Glutamatergic neuron (in vitro differentiated cells): ENCODE results near the gene AK1. TPM values are rescaled to one million over a fixed set of nuclear protein-coding genes. Genes with fewer than 3 reads are reported as not detected.
"Not testable (repeated sequence)": the region's sequence is repeated elsewhere in the genome, so short reads cannot be mapped to it uniquely, and the experiment has no call there.

Source experiments
- DNase-seq: peaks from one replicate; pipeline ENCODE4 v3.0.0; 2022
- H3K27ac Mint-ChIP-seq: one replicate; pipeline ENCODE4 v1.8.0; 2020; ENCODE audit warnings: mild to moderate bottlenecking, mixed read lengths, inconsistent platforms; ENCODE audit not compliant: unreplicated experiment
- H3K27me3 Mint-ChIP-seq: one replicate; pipeline ENCODE4 v1.8.0; 2020; ENCODE audit warnings: mild to moderate bottlenecking, moderate library complexity, mixed read lengths, inconsistent platforms; ENCODE audit not compliant: unreplicated experiment
- H3K36me3 Mint-ChIP-seq: one replicate; pipeline ENCODE4 v1.8.0; 2020; ENCODE audit warnings: mild to moderate bottlenecking, mixed read lengths, inconsistent platforms; ENCODE audit not compliant: unreplicated experiment
- H3K4me1 Mint-ChIP-seq: one replicate; pipeline ENCODE4 v1.8.0; 2020; ENCODE audit warnings: mild to moderate bottlenecking, low read depth, mixed read lengths, inconsistent platforms; ENCODE audit not compliant: unreplicated experiment
- H3K4me3 Mint-ChIP-seq: one replicate; pipeline ENCODE4 v1.8.0; 2020; ENCODE audit warnings: mild to moderate bottlenecking, mixed read lengths, inconsistent platforms; ENCODE audit not compliant: unreplicated experiment
- H3K9me3 Mint-ChIP-seq: one replicate; pipeline ENCODE4 v1.8.0; 2020; ENCODE audit warnings: mild to moderate bottlenecking, moderate library complexity, mixed read lengths, inconsistent platforms; ENCODE audit not compliant: unreplicated experiment
- total RNA-seq: library from RNA; stranded (reverse); fragmentation: NEBNext Ultra II Directional; extraction: Animal tissue kit (Norgen Biotek cat#: 25700); gene quantifications from one replicate; pipeline ENCODE4 v1.2.1, GENCODE V29; 2021; ENCODE audit not compliant: unreplicated experiment
- TF ChIP-seq, protein P1 (sequence below): fragments of 200-600 bp; sonication (generic); IDR thresholded peaks from one replicate; pipeline ENCODE4 v1.5.0; 2021; ENCODE audit not compliant: partially characterized antibody, unreplicated experiment

Gene AK1
- total RNA-seq, 1 donor from 2014 or later = 121 TPM

- TF ChIP-seq, protein P1, sequence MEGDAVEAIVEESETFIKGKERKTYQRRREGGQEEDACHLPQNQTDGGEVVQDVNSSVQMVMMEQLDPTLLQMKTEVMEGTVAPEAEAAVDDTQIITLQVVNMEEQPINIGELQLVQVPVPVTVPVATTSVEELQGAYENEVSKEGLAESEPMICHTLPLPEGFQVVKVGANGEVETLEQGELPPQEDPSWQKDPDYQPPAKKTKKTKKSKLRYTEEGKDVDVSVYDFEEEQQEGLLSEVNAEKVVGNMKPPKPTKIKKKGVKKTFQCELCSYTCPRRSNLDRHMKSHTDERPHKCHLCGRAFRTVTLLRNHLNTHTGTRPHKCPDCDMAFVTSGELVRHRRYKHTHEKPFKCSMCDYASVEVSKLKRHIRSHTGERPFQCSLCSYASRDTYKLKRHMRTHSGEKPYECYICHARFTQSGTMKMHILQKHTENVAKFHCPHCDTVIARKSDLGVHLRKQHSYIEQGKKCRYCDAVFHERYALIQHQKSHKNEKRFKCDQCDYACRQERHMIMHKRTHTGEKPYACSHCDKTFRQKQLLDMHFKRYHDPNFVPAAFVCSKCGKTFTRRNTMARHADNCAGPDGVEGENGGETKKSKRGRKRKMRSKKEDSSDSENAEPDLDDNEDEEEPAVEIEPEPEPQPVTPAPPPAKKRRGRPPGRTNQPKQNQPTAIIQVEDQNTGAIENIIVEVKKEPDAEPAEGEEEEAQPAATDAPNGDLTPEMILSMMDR = no peak
- Mint-ChIP-seq H3K4me3 (no peak overlapping the region), H3K27ac (no peak overlapping the region), H3K27me3 (peaks cover 5% of the 10 kb centered on the region), H3K4me1 (peaks cover 11% of the 10 kb centered on the region), H3K9me3 (no peaks in the 10 kb centered on the region), H3K36me3 (peaks cover 4% of the 10 kb centered on the region)
- DNase-seq = no peak
Observed at GRCh38 chr9:127884427-127884911, 7.0 kb upstream of the AK1 start.

- peaks cover 11% of the 10 kb centered on the region for H3K4me1 Mint-ChIP-seq
- no peak overlapping the region for H3K27ac Mint-ChIP-seq
- peaks cover 4% of the 10 kb centered on the region for H3K36me3 Mint-ChIP-seq
- no peak for DNase-seq
- TF ChIP-seq, protein P1 = no peak
- peaks cover 6% of the 10 kb centered on the region for H3K27me3 Mint-ChIP-seq
- H3K4me3 Mint-ChIP-seq = no peak overlapping the region
- no peaks in the 10 kb centered on the region for H3K9me3 Mint-ChIP-seq
Observed at GRCh38 chr9:127883959-127884358, 6.5 kb upstream of the AK1 start.

DNA sequence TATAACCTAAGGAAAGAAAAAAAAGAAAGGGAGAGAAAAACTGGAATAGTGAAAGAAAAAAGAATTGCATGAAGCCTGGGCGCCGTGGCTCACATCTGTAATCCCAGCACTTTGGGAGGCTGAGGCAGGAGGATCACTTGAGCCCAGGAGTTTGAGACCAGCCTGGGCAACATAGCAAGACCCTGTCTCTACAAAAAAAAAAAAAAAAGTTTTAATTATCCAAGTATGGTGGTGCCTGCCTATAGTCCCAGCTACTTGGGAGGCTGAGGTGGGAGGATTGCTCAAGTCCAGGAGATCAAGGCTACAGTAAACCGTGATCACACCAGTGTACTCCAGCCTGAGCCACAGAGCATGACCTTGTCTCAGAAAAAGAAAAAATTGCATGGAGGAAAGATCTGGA lies 4.2 kb upstream of the AK1 start:
- Mint-ChIP-seq H3K4me1 (peaks cover 11% of the 10 kb centered on the region), H3K27me3 (peaks cover 12% of the 10 kb centered on the region)
- H3K4me3 Mint-ChIP-seq, H3K9me3 Mint-ChIP-seq, H3K36me3 Mint-ChIP-seq, H3K27ac Mint-ChIP-seq, DNase-seq: not testable (repeated sequence)

- no peaks in the 10 kb centered on the region for H3K9me3 Mint-ChIP-seq
Observed at GRCh38 chr9:127880143-127880542, 2.7 kb upstream of the AK1 start.

GRCh38 chr9:127878652-127879390 lies 1.3 kb upstream of the AK1 start:
- H3K27ac Mint-ChIP-seq = no peak overlapping the region
- H3K4me1 Mint-ChIP-seq = peaks cover 4% of the 10 kb centered on the region
- TF ChIP-seq, protein P1 = no peak
- peaks cover 9% of the 10 kb centered on the region for H3K27me3 Mint-ChIP-seq
- no peaks in the 10 kb centered on the region for H3K36me3 Mint-ChIP-seq
- no peak for DNase-seq
- H3K4me3 Mint-ChIP-seq = peak overlapping the region; percentile 46
- H3K9me3 Mint-ChIP-seq = no peaks in the 10 kb centered on the region

More at GRCh38 chr9:127880143-127880542, 2.7 kb upstream of the AK1 start:
- Mint-ChIP-seq H3K36me3 (no peaks in the 10 kb centered on the region), H3K4me1 (peaks cover 12% of the 10 kb centered on the region), H3K27ac (no peak overlapping the region), H3K4me3 (no peak overlapping the region), H3K27me3 (peaks cover 12% of the 10 kb centered on the region)
- TF ChIP-seq, protein P1 = no peak
- DNase-seq = no peak
